ENCODE results near the gene PRIMPOL. TPM values are rescaled to one million over a fixed set of nuclear protein-coding genes. Genes with fewer than 3 reads are reported as not detected.

The PRIMPOL gene
- total RNA-seq, 1 donor from 2014 or later: 49.3 TPM

- DNase-seq (ENCODE audit: low spot score in 2 of 2) (no peak), FAIRE-seq (no peak)
Observed at GRCh38 chr4:184744236-184744635, 94.7 kb downstream of the PRIMPOL start.

Other genes starting within 250 kb of the PRIMPOL start
- gene IRF2, start 175.2 kb upstream of the PRIMPOL start, total RNA-seq: 7.3 TPM
- gene CASP3, start 291 bp upstream of the PRIMPOL start, total RNA-seq: 72.6 TPM
- gene CENPU, start 84.4 kb downstream of the PRIMPOL start, total RNA-seq: 6.1 TPM
- 43.2 TPM for gene ACSL1, start 176.2 kb downstream of the PRIMPOL start, total RNA-seq

All from frontal cortex (tissue), 4 donors.